LNCaP clone FGC (cell line): ENCODE results near the gene RIPOR2.

Experiments
- DNase-seq: peaks from one replicate; pipeline ENCODE4 v3.0.0-alpha.2; 2011; ENCODE audit warnings: low read depth
- H3K4me3 ChIP-seq: 2 replicates; pipeline ENCODE4 v1.5.1; 2011; ENCODE audit warnings: mild to moderate bottlenecking, low read depth, low read length, control low read depth
- TF ChIP-seq, protein P1 (sequence below): IDR thresholded peaks from 2 replicates; pipeline ENCODE4 v1.5.1; 2012; ENCODE audit warnings: mild to moderate bottlenecking; ENCODE audit not compliant: control insufficient read depth, insufficient read depth; ENCODE audit errors: extremely low read depth

RIPOR2 gene

DNA sequence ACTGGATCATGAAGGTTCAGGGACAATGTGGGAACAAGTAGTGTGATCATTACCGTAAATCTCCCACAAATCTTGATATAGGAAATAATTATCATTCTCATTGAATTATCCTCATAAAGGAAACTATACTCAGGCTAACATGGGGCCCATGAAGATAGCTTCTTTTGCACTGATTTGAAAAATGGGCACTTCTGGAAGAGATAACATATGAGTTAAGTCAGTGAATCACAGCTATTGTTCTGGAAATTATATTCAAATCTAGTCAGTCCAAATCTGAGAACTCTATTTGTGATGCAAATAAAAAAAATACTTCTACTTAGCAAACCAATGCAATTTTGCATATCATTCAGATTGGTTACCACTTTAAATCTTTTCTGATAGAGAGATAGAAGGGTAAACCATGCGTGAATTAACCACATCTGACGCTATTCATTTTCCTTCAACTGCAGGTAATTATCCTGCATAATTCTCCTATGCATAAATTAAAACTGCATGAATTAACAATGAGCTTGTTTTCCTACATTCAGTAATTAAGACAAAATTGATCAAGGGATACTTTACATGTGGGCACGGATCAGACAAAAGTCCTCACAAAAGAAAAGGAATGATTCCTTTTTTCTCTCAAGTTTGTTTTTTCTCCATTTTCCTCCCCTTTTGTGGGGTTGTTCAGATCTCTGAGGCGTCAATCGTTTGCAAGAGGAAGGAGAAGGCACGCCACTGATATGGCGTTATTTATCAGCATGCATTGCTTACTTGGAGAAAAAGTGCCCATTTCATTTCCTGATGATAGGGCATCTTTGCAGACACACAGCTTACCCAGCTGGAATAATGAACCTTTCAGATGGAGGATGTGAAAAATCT is 36.4 kb downstream of the RIPOR2 start:
- DNase-seq = no peak
- TF ChIP-seq, protein P1, sequence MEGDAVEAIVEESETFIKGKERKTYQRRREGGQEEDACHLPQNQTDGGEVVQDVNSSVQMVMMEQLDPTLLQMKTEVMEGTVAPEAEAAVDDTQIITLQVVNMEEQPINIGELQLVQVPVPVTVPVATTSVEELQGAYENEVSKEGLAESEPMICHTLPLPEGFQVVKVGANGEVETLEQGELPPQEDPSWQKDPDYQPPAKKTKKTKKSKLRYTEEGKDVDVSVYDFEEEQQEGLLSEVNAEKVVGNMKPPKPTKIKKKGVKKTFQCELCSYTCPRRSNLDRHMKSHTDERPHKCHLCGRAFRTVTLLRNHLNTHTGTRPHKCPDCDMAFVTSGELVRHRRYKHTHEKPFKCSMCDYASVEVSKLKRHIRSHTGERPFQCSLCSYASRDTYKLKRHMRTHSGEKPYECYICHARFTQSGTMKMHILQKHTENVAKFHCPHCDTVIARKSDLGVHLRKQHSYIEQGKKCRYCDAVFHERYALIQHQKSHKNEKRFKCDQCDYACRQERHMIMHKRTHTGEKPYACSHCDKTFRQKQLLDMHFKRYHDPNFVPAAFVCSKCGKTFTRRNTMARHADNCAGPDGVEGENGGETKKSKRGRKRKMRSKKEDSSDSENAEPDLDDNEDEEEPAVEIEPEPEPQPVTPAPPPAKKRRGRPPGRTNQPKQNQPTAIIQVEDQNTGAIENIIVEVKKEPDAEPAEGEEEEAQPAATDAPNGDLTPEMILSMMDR = no peak
- H3K4me3 ChIP-seq = no peak overlapping the region

DNA sequence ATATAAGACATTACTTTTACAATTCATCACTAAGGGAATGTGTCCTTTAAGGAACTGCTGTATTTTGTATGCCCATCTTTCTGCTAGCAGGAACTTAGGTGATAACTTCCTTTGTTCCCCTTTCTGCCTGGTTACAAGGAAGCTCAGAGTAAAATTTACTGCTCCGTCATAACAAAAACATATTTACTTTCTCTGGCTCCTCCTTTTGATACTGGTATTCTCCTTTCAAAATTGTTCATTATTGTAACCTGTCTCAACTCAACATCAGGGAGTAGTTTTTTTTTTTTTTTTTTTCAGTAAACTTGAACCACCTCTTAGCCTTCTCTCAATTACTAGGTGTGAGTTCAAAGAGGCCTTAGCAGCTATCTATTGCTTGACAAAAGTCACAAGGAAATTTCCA is 37.1 kb downstream of the RIPOR2 start:
- DNase-seq = no peak
- H3K4me3 ChIP-seq = no peak overlapping the region
- TF ChIP-seq, protein P1 = no peak

DNA sequence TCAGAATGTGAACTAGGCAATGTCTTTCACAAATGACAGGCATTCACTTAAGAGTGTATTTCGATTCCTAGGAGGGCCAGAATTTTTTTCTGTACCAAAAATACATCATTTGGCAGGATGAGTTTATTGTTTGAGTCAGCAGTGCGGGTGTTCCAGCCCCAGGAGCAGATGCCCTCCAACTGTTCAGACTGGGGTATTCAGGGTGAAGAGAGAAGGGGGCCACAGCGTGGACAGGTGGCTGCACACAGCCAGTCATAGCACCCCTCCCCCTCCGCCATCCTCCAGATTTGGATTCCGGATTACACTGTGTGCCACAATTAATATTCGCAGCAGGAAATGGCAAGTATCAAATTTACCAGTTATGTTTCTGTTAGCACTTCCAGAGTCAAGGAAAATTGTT is 38.6 kb downstream of the RIPOR2 start:
- H3K4me3 ChIP-seq = no peak overlapping the region
- TF ChIP-seq, protein P1 = no peak
- no peak for DNase-seq

DNA sequence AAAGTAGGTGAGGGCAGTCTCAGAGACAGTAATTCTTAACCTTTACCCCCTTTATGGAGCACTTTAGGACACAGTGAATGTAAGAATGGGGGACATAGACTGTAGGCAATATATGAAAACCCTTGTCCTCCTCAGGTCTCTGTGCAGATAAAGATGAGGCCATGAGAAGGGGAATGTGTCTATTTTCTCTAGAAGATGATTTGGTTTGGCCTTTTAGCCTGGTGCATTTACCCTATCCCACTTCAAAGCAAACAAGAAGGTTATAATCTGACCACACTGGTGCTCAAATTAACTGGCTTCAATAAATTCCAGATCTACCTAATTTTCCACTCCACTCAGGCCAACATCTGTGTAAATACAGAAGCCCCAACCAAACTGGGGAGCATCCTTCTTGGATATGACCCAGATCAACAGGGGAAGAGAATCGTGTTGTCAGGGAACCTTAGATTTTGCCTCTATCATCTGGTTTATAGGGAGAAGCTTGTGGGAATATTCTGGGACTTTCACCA is 42.4 kb downstream of the RIPOR2 start:
- TF ChIP-seq, protein P1 = no peak
- H3K4me3 ChIP-seq = no peak overlapping the region
- no peak for DNase-seq

DNA sequence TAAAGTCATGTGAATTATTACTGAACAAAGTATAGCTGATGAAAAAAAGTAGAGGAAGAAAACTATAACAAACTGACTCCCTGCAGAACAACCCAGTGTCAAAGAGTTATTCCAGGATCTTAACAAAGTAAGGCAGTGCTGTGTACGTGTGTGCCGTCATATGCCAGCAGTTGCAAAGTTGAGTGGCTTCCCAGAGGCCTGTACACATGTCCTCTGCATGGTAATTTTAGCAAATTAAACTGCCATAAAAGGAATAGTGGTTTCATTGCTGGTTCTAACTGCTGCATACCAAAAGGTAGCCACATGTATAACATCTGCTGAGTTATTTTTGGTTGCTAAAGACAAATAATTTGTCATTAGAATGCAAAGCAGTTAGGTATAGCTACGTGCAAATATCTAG is 44.8 kb downstream of the RIPOR2 start:
- H3K4me3 ChIP-seq = no peak overlapping the region
- TF ChIP-seq, protein P1 = no peak
- DNase-seq = no peak

DNA sequence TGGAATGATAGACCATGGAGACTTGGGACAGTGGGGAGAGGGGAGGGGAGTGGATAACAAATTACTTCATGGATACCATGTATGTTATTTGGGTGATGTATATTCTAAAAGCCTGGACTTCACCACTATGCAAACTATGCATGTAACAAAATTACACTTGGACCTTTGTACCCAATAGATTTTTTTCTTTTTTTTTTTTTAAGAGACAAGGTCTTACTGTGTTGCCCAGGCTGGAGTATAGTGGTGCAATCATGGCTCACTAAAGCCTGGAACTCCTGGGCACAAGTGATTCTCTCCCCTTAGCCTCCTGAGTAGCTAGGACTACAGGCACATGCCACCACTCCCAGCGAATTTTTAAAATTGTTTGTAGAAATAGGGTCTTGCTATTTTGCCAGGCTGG is 45.3 kb downstream of the RIPOR2 start:
- TF ChIP-seq, protein P1 = no peak
- DNase-seq = no peak
- H3K4me3 ChIP-seq = no peak overlapping the region
